ENCODE measurements around the gene AQP10.
"Not testable (repeated sequence)": the region's sequence is repeated elsewhere in the genome, so short reads cannot be mapped to it uniquely, and the experiment has no call there.

The AQP10 gene

DNA sequence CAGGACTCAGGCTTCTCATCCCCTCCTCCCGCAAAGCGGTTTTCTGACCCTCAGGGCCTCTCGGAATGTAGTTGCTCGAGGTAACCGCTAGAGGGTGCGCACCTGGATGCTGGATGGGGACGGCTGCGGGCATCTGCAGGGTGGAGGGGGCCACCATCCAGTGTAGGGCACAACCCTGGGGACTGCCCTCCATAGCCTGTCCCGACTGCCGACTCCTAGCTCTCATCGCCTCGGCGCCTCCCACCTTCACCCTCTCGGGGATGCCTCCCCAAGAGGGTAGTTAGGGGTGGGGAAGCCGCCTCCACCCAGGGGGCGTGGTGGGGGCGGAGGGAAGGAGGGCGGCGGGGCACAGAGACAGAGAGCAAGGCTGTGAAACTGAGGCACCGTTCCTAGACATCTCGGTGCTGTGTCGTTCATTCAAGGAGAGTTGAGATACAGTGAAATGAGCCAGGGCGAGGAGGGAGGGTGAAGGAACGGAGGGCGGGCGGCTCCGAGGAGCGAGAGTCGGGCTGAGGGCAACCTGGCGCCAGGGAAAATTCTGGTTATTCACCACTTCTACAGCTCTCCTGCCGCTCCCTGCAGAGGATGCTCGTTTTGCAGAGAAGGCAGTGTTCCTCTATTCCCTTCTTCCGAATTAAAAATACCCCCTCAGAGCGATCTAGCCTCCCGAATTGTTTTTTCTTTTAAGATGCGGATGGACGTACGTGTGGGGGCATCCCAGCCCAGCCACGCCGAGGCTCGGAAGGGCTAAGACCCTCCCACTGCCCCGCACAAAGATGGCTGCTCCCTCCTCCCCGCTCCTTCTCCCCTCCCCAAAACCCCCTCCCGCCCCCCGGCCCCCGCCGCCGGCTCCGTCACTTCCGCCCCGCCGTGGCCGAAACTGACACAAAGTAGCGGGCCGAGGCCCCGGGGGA, 4.0 kb downstream of the AQP10 start, which contains the start of gene ATP8B2:
ATP8B2 (plus strand) TSS at position 857 of the 914 bp plus-strand sequence. CDS start 2,617 bp downstream, outside the sequence.
- peak; percentile 79 for DNase-seq

- DNase-seq = no peak
Observed at GRCh38 chr1:154325583-154326545, 5.0 kb downstream of the AQP10 start.

- DNase-seq = no peak
Observed at GRCh38 chr1:154326546-154327465, 5.9 kb downstream of the AQP10 start.

- no peak for DNase-seq
Observed at GRCh38 chr1:154327466-154328317, 6.8 kb downstream of the AQP10 start.

GRCh38 chr1:154328318-154329151, 7.6 kb downstream of the AQP10 start:
- peak; percentile 52 for DNase-seq

GRCh38 chr1:154329152-154329521, 8.2 kb downstream of the AQP10 start:
- DNase-seq = no peak

GRCh38 chr1:154329551-154330131, 8.7 kb downstream of the AQP10 start:
- no peak for DNase-seq

DNA sequence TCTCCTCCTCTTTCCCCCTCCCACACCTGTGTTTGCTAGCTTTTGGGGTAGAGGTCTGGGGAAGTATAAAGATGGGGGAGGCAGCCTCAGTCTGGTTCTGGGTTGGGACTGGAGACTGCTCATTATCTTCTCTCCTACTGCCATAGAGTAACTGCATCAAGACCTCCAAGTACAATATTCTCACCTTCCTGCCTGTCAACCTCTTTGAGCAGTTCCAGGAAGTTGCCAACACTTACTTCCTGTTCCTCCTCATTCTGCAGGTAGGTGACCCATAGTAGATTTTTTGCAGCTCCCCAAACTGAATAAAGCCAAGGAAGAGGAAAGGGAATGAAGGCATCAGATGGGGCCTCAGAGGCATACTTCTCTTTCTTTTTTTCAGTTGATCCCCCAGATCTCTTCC, 9.8 kb downstream of the AQP10 start:
- no peak for DNase-seq

DNA sequence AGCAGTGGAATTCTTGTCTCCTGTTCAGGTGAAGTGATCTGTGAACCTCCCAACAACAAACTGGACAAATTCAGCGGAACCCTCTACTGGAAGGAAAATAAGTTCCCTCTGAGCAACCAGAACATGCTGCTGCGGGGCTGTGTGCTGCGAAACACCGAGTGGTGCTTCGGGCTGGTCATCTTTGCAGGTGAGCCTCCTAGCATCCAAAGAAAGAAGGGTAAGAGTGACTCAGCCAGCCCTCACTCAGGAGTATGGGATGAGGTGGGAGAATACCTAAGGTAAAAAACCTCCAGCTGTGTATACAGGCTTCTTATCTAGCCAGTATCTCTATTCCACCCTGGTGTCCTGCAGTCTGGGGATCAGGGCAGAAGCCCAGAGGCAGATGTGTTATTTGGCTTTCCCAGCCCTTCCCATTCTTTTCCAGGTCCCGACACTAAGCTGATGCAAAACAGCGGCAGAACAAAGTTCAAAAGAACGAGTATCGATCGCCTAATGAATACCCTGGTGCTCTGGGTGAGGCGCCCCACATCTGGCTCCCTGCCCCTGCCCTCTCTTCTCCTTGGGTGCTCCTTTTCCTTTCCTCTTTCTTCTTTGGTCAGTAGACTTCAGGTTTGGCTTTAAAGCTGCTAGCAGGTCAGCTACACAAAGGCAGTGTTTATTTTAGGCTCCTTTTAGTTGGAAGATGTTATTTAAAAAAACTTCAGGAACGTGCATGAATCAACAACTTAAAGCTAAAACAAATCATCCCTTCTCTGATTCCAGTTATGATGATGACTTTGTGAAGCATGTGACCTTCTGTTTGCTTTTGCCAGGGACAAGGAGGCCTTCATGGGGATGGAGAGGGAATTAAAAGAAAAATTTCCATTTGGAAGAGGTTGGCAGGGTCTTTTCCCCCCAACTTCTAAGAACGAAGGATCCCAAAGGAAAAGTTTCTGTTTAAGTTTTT, 13.5 kb downstream of the AQP10 start:
- DNase-seq = no peak

GRCh38 chr1:154335025-154335714, 14.3 kb downstream of the AQP10 start:
- peak; percentile 19 for DNase-seq

- DNase-seq = no peak
Observed at GRCh38 chr1:154337253-154337894, 16.5 kb downstream of the AQP10 start.

DNA sequence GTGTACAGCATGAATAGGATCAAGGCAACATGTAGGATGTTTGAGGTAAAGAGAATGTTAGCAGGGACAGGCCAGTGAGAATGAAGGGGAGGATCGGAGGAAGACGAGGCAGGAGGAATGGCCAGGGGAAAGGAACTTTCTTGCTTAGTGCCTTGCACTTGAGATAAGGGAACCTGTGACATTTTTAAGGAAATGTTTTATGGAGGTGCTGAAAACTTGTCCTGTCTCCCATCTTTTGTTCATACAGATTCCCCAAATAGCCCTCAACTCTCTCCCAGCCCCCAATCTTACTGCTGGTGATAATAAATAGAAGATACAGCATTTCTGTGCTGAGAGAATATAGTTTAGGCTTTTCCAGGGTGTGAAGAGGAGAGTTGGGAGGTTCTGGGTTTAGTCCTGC, 18.0 kb downstream of the AQP10 start:
- no peak for DNase-seq

DNA sequence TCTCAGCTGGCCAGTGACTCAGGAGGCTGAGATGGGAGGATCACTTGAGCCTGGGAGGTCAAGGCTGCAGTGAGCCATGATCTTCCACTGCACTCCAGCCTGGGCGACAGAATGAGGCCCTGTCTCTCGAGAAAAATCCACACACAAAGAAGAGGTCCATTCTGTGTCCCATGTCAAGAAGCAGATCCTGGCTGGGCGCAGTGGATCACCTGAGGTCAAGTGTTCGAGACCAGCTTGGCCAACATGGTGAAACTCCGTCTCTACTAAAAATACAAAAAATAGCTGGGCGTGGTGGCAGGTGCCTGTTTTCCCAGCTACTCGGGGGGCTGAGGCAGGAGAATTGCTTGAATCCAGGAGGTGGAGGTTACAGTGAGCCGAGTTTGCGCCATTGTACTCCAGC, 20.5 kb downstream of the AQP10 start:
- DNase-seq = not testable (repeated sequence)

DNA sequence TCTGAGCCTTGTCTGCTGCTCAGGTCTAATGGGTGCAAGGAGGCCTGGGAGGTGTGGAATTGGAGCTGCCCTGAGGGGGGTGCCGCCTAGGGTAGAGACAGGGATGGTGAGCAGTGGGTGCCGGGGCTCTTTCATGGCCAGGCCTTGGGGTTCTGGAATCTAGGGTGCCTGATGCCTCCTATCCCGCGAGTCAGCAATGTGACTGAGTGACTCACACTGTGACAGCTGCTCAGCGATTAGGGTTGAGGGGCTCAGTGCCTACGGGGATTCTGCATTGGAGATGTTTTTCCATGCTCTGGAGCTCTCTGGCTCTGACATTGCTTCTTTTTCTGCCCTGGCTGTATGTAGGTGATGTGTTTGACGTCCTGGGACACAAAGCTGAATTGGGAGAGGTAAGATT, 21.2 kb downstream of the AQP10 start:
- DNase-seq = no peak

GRCh38 chr1:154342836-154343472, 22.1 kb downstream of the AQP10 start:
- DNase-seq = no peak

DNA sequence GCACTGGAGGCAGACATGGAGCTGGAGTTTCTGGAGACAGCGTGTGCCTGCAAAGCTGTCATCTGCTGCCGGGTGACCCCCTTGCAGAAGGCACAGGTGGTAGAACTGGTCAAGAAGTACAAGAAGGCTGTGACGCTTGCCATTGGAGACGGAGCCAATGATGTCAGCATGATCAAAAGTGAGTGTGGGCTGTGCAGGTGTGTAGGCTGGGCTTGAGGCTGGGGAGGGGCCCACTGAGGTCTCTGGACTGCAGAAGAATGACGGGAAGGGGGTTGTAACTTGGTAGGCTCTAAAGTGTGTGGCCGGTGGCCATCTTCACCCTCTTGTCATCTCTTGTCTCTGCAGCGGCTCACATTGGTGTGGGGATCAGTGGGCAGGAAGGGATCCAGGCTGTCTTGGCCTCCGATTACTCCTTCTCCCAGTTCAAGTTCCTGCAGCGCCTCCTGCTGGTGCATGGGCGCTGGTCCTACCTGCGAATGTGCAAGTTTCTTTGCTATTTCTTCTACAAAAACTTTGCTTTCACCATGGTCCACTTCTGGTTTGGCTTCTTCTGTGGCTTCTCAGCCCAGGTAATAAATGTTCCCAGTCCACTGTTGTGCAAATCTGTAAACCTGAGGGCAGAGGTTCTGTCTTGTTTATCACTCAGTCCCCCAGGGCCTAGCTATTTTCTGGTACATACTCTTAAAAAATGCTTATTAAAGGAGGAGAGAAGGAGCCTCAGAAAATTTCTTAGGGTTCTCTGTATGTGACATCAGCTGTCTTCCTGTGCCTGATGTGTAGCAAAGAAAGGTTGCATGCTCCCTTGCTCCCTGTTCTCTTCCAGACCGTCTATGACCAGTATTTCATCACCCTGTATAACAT, 24.3 kb downstream of the AQP10 start:
- no peak for DNase-seq
